WTC11 (cell line): ENCODE measurements around the gene SKAP2.

Experiments
- CTCF ChIP-seq: fragments of 200-600 bp; IDR thresholded peaks from 2 replicates; pipeline ENCODE4 v1.8.0; 2022; ENCODE audit warnings: antibody characterized with exemption
- ETV6 ChIP-seq: sonication (generic); formaldehyde crosslinking; IDR thresholded peaks from 2 replicates; pipeline ENCODE4 v1.8.1; 2022; ENCODE audit warnings: mild to moderate bottlenecking, missing genetic modification reagents
- FOXP1 ChIP-seq: sonication (generic); formaldehyde crosslinking; IDR thresholded peaks from 2 replicates; pipeline ENCODE4 v1.8.0; 2022; ENCODE audit warnings: missing genetic modification reagents, mild to moderate bottlenecking, moderate library complexity, borderline replicate concordance
- MLX ChIP-seq: sonication (generic); formaldehyde crosslinking; IDR thresholded peaks from 2 replicates; pipeline ENCODE4 v1.8.1; 2023; ENCODE audit warnings: mild to moderate bottlenecking, missing genetic modification reagents, moderate library complexity
- ZNF263 ChIP-seq: sonication (generic); formaldehyde crosslinking; IDR thresholded peaks from 2 replicates; pipeline ENCODE4 v1.8.1; 2022; ENCODE audit warnings: low read depth, mild to moderate bottlenecking, moderate library complexity, missing genetic modification reagents
- TF ChIP-seq, protein P1 (sequence below): sonication (generic); formaldehyde crosslinking; IDR thresholded peaks from 2 replicates; pipeline ENCODE4 v1.8.1; 2022; ENCODE audit warnings: low read depth, missing genetic modification reagents, borderline replicate concordance

DNA sequence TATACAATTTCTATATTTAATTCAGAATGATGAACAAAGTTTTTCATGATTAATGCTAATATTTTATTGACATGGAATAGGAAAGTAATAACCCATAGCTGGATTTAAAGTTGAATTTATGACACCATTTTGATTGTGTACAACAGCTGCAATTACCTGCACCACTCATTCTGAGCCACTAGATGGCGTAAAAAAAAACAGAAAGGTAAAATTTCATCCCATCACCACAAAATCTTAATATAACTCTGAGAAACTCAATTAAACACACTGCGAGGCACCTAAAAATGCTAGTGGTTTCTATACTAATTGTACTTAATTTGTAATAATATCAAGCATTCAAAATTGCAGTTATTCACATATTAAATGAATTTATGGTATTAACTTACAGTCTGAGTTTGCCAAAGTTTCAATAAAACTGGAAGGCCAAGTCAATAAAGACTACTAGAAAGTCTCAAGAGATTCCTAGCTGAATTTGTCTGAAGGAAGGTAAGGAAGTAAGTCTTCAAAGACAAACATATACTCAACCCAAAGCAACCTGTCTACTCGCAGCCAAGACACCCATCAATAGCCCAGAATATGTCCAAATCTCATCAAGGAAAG lies 182.5 kb downstream of the SKAP2 start:
- TF ChIP-seq CTCF, result peak; percentile 42; the same call in 1 of the 2 replicates
- TF ChIP-seq, protein P1, sequence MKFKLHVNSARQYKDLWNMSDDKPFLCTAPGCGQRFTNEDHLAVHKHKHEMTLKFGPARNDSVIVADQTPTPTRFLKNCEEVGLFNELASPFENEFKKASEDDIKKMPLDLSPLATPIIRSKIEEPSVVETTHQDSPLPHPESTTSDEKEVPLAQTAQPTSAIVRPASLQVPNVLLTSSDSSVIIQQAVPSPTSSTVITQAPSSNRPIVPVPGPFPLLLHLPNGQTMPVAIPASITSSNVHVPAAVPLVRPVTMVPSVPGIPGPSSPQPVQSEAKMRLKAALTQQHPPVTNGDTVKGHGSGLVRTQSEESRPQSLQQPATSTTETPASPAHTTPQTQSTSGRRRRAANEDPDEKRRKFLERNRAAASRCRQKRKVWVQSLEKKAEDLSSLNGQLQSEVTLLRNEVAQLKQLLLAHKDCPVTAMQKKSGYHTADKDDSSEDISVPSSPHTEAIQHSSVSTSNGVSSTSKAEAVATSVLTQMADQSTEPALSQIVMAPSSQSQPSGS (CRISPR knock-in tag), result no peak
- no peak for TF ChIP-seq ETV6 (CRISPR knock-in tag)
- TF ChIP-seq ZNF263 (CRISPR knock-in tag), result no peak
- TF ChIP-seq MLX, result no peak
- TF ChIP-seq FOXP1 (CRISPR knock-in tag), result no peak
